8988T (cell line): Measurements from ENCODE around the gene CCL2.
"Not testable (repeated sequence)": the region's sequence is repeated elsewhere in the genome, so short reads cannot be mapped to it uniquely, and the experiment has no call there.

Experiments
- DNase-seq: peaks from one replicate; pipeline ENCODE4 v3.0.0; 2011

Gene CCL2

DNA sequence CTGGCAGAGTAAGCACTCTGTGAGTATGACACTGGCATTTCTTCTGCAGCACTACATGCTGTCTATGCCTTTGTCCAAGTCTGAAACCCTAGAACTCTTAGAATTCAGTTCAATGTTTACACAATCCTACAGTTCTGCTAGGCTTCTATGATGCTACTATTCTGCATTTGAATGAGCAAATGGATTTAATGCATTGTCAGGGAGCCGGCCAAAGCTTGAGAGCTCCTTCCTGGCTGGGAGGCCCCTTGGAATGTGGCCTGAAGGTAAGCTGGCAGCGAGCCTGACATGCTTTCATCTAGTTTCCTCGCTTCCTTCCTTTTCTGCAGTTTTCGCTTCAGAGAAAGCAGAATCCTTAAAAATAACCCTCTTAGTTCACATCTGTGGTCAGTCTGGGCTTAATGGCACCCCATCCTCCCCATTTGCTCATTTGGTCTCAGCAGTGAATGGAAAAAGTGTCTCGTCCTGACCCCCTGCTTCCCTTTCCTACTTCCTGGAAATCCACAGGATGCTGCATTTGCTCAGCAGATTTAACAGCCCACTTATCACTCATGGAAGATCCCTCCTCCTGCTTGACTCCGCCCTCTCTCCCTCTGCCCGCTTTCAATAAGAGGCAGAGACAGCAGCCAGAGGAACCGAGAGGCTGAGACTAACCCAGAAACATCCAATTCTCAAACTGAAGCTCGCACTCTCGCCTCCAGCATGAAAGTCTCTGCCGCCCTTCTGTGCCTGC lies at the start of gene CCL2:
Gene CCL2, plus strand, starts transcription at position 635 of the 730 bp plus-strand sequence. Its CDS starts 65 bp downstream, at position 700.
- DNase-seq: no peak

DNA sequence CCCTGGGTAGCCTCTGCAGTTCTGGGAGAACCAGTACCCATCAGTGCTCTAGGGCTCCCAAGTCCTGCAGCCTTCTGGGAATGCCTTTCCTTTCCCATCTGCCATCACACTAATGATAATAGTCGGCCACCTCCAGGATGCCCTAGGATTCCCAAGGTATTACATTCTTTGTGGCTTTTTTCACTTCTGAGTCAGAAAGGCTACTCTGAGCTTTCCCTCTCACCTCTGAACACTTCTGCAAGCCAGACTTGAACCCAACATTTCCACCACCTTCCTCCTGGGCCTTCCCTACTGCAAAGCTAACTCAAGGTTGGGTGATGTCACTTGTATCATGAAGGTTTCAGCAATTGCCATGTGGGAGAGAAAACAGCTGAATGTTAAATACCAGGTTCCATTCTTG lies 49.7 kb upstream of the CCL2 start:
- no peak for DNase-seq

DNA sequence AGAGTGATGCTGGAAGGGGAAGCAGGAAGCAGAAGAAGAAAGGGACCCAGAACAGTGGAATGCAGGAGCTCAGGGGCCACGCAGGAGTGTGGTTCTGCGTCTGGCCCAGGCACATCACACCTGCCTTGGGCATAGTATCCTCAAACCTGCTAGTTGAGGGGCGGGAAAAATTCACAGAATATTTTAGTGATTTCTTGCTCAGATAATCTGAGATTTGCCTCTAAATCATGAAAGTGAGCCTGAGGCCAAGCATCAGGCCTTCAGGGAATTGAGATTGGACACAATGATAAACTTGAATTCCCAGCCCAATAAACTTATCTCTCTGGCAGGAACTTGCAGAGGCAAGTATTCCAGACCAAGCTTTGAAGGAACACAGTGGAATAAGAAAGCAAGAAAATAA lies 48.5 kb upstream of the CCL2 start:
- no peak for DNase-seq

DNA sequence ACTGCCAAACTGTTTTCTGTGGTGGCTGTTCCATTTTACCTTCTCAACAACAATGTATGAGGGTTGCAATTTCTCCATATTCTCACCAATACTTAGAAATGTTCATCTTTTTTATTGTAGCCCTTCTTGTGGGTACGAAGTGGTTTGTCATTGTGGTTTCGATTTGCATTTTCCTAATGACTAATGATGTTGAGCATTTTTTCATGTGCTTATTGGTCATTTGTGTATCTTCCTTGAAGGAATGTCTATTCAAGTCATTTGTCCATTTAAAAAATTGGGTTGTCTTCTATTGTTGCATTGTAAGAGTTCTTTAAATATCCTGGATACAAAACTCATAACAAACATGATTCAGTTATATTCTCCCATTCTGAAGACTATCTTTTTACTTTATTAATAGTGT lies 47.5 kb upstream of the CCL2 start:
- no peak for DNase-seq

DNA sequence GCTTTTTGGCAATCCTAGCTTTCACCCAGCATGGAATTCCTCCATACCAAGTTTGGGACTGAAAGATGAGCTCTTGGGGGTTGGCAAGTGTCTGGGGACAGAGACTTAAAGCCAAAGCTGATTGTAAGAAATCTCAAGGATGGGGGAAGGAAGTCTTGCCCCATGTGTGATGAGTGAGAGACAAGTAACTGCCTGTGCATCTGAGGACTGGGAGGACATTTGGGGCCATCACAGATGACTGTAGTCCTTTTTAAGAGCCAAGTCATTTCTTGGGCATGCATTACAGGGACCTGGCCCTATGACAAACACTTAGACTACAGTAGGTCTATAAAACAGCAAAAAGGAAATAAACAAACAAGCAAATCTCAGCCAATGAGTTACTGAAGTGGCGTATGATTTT lies 36.3 kb upstream of the CCL2 start:
- no peak for DNase-seq

DNA sequence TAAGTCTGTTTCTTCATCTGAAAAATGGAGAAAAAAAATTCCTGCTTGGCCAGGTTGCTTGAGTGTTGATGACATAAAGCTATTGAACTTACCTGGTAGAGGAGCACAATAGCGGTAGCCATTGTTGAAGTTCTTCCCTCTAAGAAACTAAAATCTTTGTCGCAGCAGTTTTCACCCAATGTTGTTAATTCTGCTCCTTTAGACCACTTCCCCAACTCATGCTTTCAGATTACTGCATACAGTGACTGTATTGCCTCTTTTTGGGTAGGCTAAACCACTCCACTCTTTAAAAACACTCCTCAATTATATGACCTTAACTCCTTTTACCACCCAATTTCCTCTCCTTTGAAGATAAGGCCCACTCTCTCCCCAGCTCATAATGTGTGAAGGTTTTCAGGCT lies 35.7 kb upstream of the CCL2 start:
- no peak for DNase-seq

DNA sequence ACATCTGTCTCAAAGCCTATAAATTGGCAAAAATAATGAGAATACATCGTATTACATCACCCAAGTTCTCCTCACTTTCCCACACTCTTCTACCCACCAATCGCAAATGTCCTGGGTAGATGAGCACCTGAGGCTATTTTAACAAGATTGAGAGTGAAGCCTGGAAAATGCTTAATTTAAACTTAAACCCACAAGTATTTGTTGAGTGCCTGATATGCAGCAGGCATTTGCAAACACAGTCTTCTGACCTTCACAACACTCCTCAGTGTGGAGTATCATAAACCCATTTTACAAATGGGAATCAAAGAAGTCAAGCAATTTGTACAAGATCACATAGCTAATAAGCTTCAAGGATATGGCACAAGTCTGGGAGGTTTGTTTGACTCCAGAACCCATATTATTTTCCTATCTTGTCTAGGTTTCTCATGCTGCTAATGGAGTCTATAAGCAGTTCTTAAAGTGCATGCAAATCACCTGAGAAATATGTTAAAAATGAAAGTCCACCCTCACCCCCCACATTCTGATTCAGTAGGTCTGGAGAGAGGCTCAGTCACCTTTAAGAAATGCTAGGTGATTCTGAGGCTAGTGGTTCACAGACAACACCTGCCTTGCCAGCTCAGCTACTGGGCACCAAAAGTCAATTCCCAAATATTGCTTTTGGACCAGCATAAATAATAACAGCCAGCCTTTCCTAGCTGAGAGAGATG lies 34.9 kb upstream of the CCL2 start:
- DNase-seq: no peak

DNA sequence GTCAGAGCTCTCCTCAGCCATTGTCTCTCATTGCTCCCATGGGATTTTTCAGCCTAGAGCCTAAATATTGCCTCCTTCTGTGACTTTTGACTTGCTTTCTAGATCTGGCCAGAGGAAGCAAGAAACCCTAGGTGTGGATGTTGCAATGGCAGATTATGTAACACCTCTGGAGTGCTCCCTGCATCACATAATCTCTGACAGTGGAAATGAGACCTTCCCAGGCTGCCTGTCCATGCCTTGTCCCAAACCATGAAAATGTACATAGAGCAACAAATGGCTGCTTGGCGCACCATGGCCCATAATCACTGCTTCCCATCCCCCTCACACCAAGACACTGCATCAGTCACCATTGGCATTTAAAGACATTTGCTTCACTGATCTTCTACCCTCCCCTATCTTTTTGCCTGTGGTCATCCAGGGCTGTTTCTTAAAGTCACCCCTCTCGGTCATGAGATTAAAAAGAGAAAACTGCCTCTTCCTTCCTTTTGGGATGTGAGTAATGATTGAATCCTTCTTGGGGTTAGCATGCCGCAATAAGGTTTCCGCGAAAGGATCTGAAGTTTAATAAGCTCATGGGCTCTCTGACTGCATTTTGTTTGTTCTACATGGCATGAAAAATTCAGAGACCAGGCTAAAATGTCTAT lies 34.2 kb upstream of the CCL2 start:
- no peak for DNase-seq

DNA sequence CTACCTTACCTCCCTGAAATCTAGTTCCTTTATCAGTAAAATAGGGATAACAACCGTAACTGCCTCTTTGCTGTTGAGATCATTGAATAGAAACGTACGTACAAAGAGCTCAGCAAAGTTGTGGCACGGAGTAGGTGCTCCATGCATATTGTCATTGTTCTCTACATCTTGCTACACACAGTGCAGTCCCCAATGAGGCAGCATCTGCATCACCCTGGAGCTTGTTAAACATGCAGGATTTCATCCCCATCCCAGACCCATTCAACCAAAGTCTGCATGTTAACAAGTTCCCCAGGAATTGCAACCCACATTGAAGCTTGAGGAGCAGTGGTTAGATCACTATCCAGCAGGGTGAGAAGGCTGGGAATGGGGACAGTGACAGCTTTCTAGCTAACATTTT lies 33.7 kb upstream of the CCL2 start:
- no peak for DNase-seq

DNA sequence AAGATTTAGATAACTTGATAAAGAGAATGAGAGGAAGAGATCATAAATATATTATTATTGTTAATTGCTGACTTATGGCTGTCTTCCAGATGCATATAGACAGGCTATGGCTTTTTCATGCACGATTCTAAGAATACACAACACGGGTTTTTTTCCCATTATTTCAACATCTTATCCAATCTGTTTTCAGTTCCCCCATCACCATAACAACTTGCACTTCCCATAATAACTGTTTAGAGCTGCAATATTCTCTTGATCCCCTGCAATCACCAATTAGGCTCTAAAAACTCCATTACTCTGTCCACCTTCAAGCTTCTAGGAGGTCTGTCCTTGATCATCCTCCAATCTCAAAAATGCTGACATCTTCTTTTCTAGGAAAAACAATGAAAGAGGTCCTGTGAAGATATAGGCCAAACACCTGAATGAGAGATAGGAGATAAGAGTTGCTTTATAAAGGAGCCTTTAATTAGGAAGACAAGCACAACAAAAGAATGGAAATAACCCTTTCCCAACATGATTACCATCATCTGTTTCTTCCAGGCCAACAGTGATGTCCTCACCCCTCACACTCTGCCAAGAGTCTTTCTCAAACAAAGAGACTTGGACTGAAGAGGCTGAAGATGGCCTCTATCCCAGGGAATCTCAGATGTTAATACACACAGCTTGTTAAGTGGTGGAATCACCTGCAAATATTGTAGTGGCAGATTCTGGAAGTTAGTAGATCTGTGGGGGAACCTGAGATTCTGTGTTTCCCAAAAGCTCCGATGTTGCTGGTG lies 32.2 kb upstream of the CCL2 start:
- DNase-seq: no peak

DNA sequence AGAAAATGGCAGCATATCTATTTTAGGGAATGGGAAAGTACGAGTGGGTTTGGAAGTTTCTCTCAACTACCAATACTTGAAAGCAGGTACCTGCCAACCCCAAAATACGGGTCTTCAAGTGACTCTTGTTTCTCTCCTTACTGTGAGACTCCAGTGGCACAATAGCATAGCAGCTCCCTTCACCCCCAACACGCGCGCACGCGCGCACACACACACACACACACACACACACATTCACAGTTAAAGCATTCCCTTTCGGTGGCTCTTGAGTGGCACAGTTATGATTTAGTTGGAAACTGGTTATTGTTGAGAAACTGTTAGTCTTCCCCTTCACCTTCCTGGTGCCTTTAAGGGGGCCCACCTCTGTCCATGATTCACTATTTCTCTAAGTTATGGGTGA lies 30.0 kb upstream of the CCL2 start:
- DNase-seq: no peak

DNA sequence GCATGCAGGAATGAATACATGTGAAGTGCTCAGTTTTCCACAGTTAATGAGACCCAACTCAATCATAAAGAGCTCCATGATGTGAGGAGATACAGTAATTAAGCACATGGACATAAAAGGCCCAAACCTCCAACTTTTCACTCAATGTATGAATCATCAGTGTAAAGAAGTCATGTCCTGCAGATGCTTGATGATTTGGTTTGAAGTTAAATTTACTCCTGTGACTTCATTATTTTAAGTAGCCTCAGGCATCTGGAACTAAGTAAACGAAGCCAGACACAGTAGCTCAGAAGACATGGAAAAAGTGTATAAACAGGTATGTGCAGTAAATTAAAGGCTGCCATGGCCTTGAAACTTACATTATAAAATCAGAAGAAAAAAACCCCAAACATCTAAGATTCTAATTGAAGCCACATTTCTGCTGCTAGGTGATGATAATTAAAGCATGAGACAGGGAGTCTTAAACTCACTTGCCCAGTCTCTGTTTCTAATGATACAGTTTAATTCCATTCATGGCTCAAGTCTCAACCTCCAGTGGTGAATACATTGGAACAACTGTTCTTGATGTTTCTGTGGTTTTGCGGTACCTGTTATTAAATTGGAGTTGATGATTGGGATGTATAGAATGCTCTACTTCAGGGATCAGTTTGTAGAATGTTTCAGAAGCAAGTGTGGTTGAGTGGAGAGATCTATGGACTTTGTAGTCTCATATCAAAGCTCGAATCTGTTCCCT lies 28.9 kb upstream of the CCL2 start:
- no peak for DNase-seq

DNA sequence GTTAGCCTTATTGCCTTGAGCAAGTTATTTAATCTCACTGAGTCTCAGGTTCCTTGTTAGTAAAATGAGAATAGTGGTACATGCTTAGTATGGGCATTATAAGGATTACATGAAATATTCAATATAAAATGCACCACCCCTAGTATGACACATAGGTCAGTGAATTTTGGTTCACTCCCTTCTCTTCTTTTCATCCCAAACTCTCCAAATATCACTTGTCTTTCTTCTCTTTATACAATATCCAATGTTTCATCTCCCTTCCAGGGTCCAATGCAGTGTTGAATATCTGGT lies 28.4 kb upstream of the CCL2 start:
- no peak for DNase-seq

DNA sequence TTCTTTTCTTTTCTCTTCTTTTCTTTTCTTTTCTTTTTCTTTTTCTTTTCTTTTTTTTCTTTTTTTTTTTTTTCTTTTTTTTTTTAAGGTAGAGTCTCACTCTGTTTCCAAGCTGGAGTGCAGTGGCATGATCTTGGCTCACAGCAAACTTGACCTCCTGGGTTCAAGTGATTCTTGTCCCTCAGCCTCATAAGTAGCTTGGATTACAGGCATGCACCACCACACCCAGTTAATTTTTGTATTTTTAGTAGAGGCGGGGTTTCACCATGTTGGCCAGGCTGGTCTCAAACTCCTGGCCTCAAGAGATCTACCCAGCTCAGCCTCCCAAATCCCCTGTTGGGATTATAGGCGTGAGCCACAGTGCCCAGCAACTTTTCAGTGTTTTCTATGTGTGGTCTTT lies 27.8 kb upstream of the CCL2 start:
- DNase-seq: not testable (repeated sequence)

DNA sequence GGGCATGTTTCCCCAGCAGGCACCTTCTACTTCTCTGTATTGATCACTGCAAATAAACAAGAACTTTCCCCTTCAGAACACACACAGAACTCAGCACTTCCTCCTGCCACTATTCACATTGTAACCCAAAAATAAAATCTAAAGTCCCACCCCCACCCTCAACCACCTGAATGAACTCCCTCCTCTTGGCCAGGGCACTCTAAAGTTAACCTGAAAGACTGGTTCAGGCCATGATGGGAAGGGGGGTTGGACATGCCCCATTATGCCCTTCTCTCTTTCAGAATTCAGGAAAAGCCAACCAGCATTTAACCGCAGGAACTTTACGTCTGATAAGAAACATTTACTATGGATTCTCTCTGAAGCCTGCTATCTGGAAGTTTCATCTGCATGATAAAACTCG lies 27.4 kb upstream of the CCL2 start:
- DNase-seq: no peak

DNA sequence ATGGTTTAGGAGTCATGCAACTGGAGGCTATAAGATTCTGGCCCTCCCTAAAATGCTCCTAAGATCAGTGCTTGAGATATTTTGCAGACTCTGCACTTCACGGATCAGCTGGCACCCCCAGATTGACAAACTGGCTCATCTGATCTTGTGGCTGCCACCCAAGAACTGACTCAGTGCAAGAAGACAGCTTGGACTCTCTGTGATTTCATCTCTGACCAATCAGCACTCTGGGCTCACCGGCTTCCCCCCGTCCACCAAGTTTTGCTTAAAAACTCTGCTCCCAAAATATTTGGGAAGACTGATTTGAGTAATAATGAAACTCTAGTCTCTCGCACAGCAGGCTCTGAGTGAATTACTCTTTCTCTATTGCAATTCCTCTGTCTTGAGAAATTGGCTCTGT lies 26.3 kb upstream of the CCL2 start:
- DNase-seq: no peak

DNA sequence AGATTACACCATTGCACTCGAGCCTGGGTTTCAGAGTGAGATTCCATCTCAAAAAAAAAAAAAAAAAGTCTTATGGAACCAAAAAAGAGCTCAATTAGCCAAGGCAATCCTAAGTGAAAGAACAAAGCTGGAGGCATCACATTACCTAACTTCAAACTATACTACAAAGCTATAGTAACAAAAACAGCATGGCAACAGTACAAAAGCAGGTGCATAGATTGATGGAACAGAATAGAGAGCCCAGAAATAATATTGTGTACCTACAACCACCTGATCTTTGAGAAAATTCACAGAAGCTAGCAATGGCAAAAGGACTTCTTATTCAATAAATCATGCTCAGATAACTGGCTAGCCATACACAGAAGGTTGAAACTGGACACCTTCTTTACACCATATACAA lies 24.7 kb upstream of the CCL2 start:
- DNase-seq: no peak

DNA sequence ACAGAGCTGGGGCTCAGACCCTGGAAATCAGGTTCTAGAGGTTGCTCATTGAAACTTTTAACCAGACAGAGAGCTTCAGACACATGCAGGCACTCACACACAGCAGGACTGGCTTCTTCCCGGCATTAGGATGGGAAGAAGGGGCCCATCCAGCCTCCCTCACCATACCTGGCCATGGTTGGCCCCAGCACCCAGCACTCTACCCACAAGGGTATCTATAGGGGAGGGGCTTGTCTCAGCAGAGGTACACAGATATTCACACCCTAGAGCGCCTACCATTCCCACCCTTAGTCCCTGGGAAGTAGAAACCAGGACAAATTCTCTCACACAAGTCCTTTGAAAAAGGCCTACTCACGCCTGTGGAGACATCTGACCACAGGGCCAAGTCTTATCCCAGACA lies 20.5 kb upstream of the CCL2 start:
- DNase-seq: no peak

DNA sequence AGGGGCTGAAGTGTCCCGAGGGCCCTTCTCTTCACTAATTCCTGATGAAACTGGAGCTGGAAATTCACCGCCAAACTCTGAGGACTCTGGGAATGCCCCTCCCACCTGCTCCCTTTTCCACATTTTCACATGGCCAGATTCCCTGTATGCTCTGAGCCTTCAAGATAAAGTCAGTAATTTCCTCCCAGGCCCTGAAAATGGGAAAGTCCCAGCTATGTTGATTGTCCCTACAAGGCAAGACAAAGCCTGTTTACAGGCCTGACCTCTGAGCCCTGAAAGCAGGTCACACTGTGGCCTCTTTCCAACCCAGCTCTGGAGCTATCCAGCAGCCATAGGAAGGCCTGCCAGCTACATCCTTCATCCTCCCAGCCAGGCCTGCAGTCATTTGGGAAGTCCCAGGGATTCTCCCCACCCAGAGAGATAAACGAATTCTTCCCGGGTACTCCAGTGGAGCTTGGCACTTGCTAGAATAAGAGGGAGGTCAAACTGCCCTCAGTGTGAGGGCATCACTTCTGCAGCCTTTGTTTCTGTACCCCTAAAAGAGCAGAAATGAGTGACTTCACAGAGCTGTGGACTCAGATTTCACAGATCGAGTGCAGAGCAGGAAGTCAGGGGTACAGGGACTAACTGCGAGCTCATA lies 19.6 kb upstream of the CCL2 start:
- no peak for DNase-seq

DNA sequence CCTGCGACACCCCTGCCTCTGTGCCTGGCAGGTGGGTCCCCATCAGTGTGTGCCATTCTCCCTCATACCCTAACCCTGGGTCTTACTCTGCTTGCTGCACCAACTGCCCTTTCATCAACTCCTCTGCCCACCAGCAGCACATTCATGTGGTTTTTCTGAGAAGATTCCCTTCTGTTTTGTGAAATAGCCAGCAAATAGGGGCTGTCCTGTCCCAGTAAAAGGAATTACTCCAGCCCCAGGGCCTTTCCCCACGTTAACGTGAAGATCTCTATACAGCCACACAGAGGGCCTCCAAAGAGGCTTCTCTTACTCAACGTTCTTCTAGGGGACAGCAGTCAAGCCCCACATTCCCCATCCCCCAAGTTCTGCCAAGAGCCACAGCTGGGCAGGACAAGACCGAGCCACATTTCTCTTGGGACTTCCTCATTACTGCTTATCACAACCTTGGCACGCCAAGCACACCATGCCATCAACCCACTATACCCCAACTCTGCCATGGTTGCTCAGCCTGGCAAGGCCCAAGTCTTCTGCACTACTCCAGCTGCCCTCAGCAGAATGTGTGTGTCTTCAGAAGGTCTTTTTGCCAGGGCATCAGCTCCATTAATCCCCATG lies 18.7 kb upstream of the CCL2 start:
- no peak for DNase-seq

DNA sequence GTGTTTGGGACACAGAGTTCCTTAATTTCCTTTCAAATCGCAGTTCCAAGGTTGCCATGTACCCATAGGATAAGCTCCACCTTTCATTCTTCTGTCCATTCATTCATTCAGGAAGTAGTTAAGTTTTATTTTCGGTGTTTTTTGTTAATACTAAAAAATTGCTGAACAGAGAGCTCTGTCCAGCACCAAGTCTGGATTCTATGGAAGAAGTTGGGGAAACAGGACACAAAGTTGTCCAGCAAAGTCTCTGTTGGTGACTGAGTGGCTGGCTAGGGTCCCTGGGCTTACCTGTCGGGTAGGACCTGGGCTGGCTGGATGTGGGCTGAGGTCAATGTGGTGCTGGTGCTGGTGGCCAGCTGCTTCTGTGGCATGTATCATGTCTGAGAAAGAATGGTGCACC lies 17.6 kb upstream of the CCL2 start:
- DNase-seq: no peak

DNA sequence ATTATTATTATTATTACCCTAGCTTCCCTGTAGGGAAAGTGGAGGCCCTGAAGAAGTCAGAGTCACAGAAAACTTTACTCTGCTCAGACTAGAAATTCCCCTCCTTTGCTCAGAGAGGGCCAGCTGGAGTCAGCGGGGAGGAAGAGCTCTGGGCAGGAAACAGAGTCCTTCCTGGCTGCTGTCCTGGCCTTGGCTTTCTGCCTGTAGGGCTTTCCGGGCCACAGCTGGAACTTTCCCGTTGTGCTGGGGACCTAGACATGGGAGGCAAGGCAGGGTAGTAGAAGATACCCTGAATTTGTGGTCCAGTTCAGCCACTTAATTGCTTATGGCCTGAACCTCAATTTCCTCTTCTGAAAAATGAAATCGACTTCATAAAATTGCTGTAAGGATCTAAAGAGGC lies 14.0 kb upstream of the CCL2 start:
- DNase-seq: no peak
